ENCODE results near the gene RFPL4AL1. TPM values are rescaled to one million over a fixed set of nuclear protein-coding genes. Genes with fewer than 3 reads are reported as not detected.

The RFPL4AL1 gene
- total and polyA plus RNA-seq, 9 of the 15 experiments (the other 6 are each of a cell fraction or from before 2014, with no cell fraction given), result 0.18 to 0.21 TPM; not detected in 7

DNA sequence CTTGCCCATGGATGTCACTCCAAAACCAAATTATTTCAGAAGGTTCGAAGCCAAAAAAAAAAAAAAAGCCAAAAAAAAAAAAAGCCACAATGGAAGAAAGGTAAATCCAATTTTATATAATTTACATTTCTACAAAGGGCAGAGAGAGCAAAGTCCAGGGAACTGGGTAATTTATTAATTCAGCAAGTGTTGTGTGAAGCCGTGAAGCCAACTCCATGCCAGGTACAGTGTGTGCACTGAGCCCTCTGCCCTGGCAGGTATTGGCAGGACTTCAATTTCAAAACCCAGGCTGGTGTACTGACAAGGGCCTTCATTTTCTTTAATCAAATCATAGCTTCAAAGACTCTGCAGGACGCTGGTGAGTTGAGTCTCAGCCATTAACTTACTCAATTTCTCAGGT is 15.5 kb upstream of the RFPL4AL1 start:
- Histone ChIP-seq H3K27me3 (ENCODE audit: control insufficient read depth in 2 of 2, insufficient read depth in 2 of 2, low read length in 2 of 2) (peaks cover 20 to 32% of the 10 kb centered on the region in 2 experiments), H3K27ac (ENCODE audit: extremely low read depth, low read depth, low read length) (no peak overlapping the region), H2AFZ (ENCODE audit: low read depth, low read length) (no peak overlapping the region), H3K9me1 (ENCODE audit: control insufficient read depth, insufficient read depth, low read length) (no peaks in the 10 kb centered on the region), H3K9me3 (replicated peaks; ENCODE audit: control insufficient read depth, insufficient read depth, low read depth, low read length) (no peaks in the 10 kb centered on the region), H4K20me1 (replicated peaks; ENCODE audit: control insufficient read depth, insufficient read depth, low read length) (no peaks in the 10 kb centered on the region), H3K79me2 (ENCODE audit: control insufficient read depth, insufficient read depth, low read length) (no peaks in the 10 kb centered on the region), H3K4me1 (replicated peaks in 1 of 2; ENCODE audit: control insufficient read depth in 2 of 2, insufficient read depth in 2 of 2, low read length in 2 of 2) (no peaks in the 10 kb centered on the region), H3K9ac (ENCODE audit: insufficient read depth in 1 of 2, low read depth in 2 of 2, low read length in 2 of 2) (no peak overlapping the region), H3K4me2 (ENCODE audit: insufficient read depth, low read length) (no peak overlapping the region), H3K4me3 (no peak overlapping the region), H3K36me3 (ENCODE audit: control insufficient read depth, insufficient read depth, low read length) (no peaks in the 10 kb centered on the region)
- TF ChIP-seq HDGF (IDR thresholded peaks at IDR 0.05) (no peak), SREBF1 (IDR thresholded peaks at IDR 0.05; ENCODE audit: borderline replicate concordance, low read depth, low read length) (no peak), ZKSCAN8 (CRISPR knock-in tag; IDR thresholded peaks at IDR 0.05) (no peak), EWSR1 (IDR thresholded peaks at IDR 0.05; ENCODE audit: borderline replicate concordance, low read depth, partially characterized antibody) (no peak), ZNF780A (CRISPR knock-in tag; IDR thresholded peaks at IDR 0.05) (no peak), BACH1 (tag; IDR thresholded peaks at IDR 0.05) (no peak), ZBTB33 (CRISPR knock-in tag; IDR thresholded peaks at IDR 0.05) (no peak), SMC3 (conservative IDR thresholded peaks at IDR 0.05; ENCODE audit: insufficient read depth, low read depth, low read length) (no peak), ZNF133 (CRISPR knock-in tag; IDR thresholded peaks at IDR 0.05) (no peak)
- no TSS peak for BruUV-seq (replicated peaks)
- CTCF ChIA-PET (ENCODE audit: low intra/inter-chr PET ratio), result no interaction called here
- in situ Hi-C loops (cut with MboI), result no loop called here
- DNase-seq (ENCODE audit: extremely low read depth in 1 of 4, low spot score in 3 of 4), result no peak
- no peak for FAIRE-seq
- POLR2A ChIA-PET, result no interaction called here
- intact Hi-C loops (cut with micrococcal nuclease), result no loop called here
- no peak for ATAC-seq
- WGBS (ENCODE audit: insufficient coverage, low coverage, missing lambda C conversion rate), result 0% methylated on average over 3 of the region's 3 CpGs
